Karpas-422 (cell line): ENCODE measurements around the gene DLGAP4. TPM values are rescaled to one million over a fixed set of nuclear protein-coding genes. Genes with fewer than 3 reads are reported as not detected.

Source experiments
- DNase-seq: peaks from one replicate; pipeline ENCODE4 v3.0.0-alpha.2; 2015
- H2AFZ ChIP-seq: fragments of 200-600 bp; sonication (generic); 2 replicates; pipeline ENCODE4 v1.6.1; 2014; ENCODE audit warnings: antibody characterized with exemption, low read length, mixed read lengths
- H3K27ac ChIP-seq: fragments of 200-600 bp; sonication (generic); 2 replicates; pipeline ENCODE4 v1.5.1; 2014; ENCODE audit warnings: mild to moderate bottlenecking, low read length, moderate library complexity
- H3K27me3 ChIP-seq: fragments of 200-600 bp; sonication (generic); 2 replicates; pipeline ENCODE4 v1.6.1; 2014; ENCODE audit warnings: low read length, mixed read lengths
- H3K36me3 ChIP-seq: fragments of 200-600 bp; sonication (generic); 2 replicates; pipeline ENCODE4 v1.6.1; 2014; ENCODE audit warnings: low read length, mixed read lengths; ENCODE audit not compliant: insufficient read depth
- H3K4me1 ChIP-seq: fragments of 200-600 bp; sonication (generic); 2 replicates; pipeline ENCODE4 v1.6.1; 2014; ENCODE audit warnings: mild to moderate bottlenecking, low read length, mixed read lengths
- H3K4me2 ChIP-seq: fragments of 200-600 bp; sonication (generic); 2 replicates; pipeline ENCODE4 v1.6.1; 2014; ENCODE audit warnings: low read length, low read depth, mild to moderate bottlenecking; ENCODE audit not compliant: poor library complexity, severe bottlenecking
- H3K4me3 ChIP-seq: fragments of 200-600 bp; sonication (generic); 2 replicates; pipeline ENCODE4 v1.5.1; 2014; ENCODE audit warnings: mild to moderate bottlenecking, antibody characterized with exemption, low read length, mixed read lengths
- H3K79me2 ChIP-seq: fragments of 200-600 bp; sonication (generic); 2 replicates; pipeline ENCODE4 v1.6.1; 2014; ENCODE audit warnings: mild to moderate bottlenecking, low read length, mixed read lengths
- H3K9ac ChIP-seq: fragments of 200-600 bp; sonication (generic); 2 replicates; pipeline ENCODE4 v1.6.0; 2014; ENCODE audit warnings: low read length
- H3K9me2 ChIP-seq: fragments of 200-600 bp; sonication (generic), shearing (Covaris generic); replicated peaks from 2 replicates; pipeline ENCODE4 v1.6.0; 2014; ENCODE audit warnings: mild to moderate bottlenecking, low read length, moderate library complexity; ENCODE audit not compliant: insufficient read depth
- H3K9me3 ChIP-seq: fragments of 300-700, 200-600 bp; sonication (generic); 2 replicates; pipeline ENCODE4 v1.6.1; 2014; ENCODE audit warnings: low read length, mixed read lengths
- H4K20me1 ChIP-seq: fragments of 200-600 bp; sonication (generic); 2 replicates; pipeline ENCODE4 v1.6.1; 2014; ENCODE audit warnings: mild to moderate bottlenecking, antibody characterized with exemption, low read length, low read depth; ENCODE audit not compliant: insufficient read depth
- total RNA-seq: library from RNA; depleted of rRNA; stranded (reverse); fragments of >200 nt; shearing (Covaris generic); gene quantifications from 2 replicates; pipeline ENCODE4 v1.2.3, GENCODE V29; 2014; ENCODE audit warnings: low replicate concordance; rRNA removed

Gene DLGAP4
- 7.5 and 7.6 TPM in 2 replicates for total RNA-seq

- Histone ChIP-seq H3K79me2 (no peaks in the 10 kb centered on the region), H3K4me3 (no peak within 1 kb of the TSS), H2AFZ (no peak within 1 kb of the TSS), H3K9ac (no peak within 1 kb of the TSS), H3K9me3 (no peaks in the 10 kb centered on the region), H4K20me1 (no peaks in the 10 kb centered on the region), H3K4me2 (no peak within 1 kb of the TSS), H3K9me2 (no peaks in the 10 kb centered on the region), H3K4me1 (no peaks in the 10 kb centered on the region), H3K27me3 (no peaks in the 10 kb centered on the region), H3K27ac (no peak within 1 kb of the TSS), H3K36me3 (no peaks in the 10 kb centered on the region)
- no peak for DNase-seq
Observed at GRCh38 chr20:36305602-36306551, at the start of gene DLGAP4. TSS of gene DLGAP4 (plus strand) at chr20:36306339. CDS start at chr20:36431718, 125,379 bp downstream.

GRCh38 chr20:36259177-36260061, 46.7 kb upstream of the DLGAP4 start:
- no peak for DNase-seq
- Histone ChIP-seq H3K4me2 (no peak overlapping the region), H3K27me3 (no peaks in the 10 kb centered on the region), H3K9me2 (no peaks in the 10 kb centered on the region), H3K27ac (no peak overlapping the region), H4K20me1 (0 out of 2 replicates have a peak, but pooled peaks cover 5% of the 10 kb centered on the region), H3K79me2 (no peaks in the 10 kb centered on the region), H2AFZ (no peak overlapping the region), H3K9ac (no peak overlapping the region), H3K9me3 (no peaks in the 10 kb centered on the region), H3K36me3 (peaks cover 4% of the 10 kb centered on the region; the same call in 1 of the 2 replicates), H3K4me1 (no peaks in the 10 kb centered on the region), H3K4me3 (no peak overlapping the region)

- no peaks in the 10 kb centered on the region for H3K9me2 ChIP-seq
- no peak for DNase-seq
- H2AFZ ChIP-seq: no peak overlapping the region
- no peaks in the 10 kb centered on the region for H4K20me1 ChIP-seq
- H3K4me3 ChIP-seq: no peak overlapping the region
- H3K4me2 ChIP-seq: no peak overlapping the region
- no peak overlapping the region for H3K9ac ChIP-seq
- no peaks in the 10 kb centered on the region for H3K4me1 ChIP-seq
- H3K27me3 ChIP-seq: no peaks in the 10 kb centered on the region
- no peaks in the 10 kb centered on the region for H3K79me2 ChIP-seq
- H3K27ac ChIP-seq: no peak overlapping the region
- H3K36me3 ChIP-seq: peaks cover 4% of the 10 kb centered on the region; the same call in 1 of the 2 replicates
- H3K9me3 ChIP-seq: no peaks in the 10 kb centered on the region
Observed at GRCh38 chr20:36260316-36260715, 45.8 kb upstream of the DLGAP4 start.

- H3K9me3 ChIP-seq: no peaks in the 10 kb centered on the region
- H3K27ac ChIP-seq: no peak overlapping the region
- DNase-seq: no peak
- H3K4me3 ChIP-seq: no peak overlapping the region
- H4K20me1 ChIP-seq: no peaks in the 10 kb centered on the region
- no peaks in the 10 kb centered on the region for H3K4me1 ChIP-seq
- no peak overlapping the region for H2AFZ ChIP-seq
- no peaks in the 10 kb centered on the region for H3K79me2 ChIP-seq
- no peak overlapping the region for H3K4me2 ChIP-seq
- H3K36me3 ChIP-seq: no peaks in the 10 kb centered on the region
- no peaks in the 10 kb centered on the region for H3K27me3 ChIP-seq
- no peaks in the 10 kb centered on the region for H3K9me2 ChIP-seq
- H3K9ac ChIP-seq: no peak overlapping the region
Observed at GRCh38 chr20:36261389-36262105, 44.6 kb upstream of the DLGAP4 start.

GRCh38 chr20:36262440-36262839, 43.7 kb upstream of the DLGAP4 start:
- no peak for DNase-seq
- no peak overlapping the region for H3K9ac ChIP-seq
- H2AFZ ChIP-seq: no peak overlapping the region
- H3K9me3 ChIP-seq: no peaks in the 10 kb centered on the region
- no peak overlapping the region for H3K4me2 ChIP-seq
- no peaks in the 10 kb centered on the region for H3K4me1 ChIP-seq
- H4K20me1 ChIP-seq: no peaks in the 10 kb centered on the region
- no peaks in the 10 kb centered on the region for H3K36me3 ChIP-seq
- H3K27ac ChIP-seq: no peak overlapping the region
- no peaks in the 10 kb centered on the region for H3K27me3 ChIP-seq
- H3K9me2 ChIP-seq: no peaks in the 10 kb centered on the region
- no peaks in the 10 kb centered on the region for H3K79me2 ChIP-seq
- H3K4me3 ChIP-seq: no peak overlapping the region

- H3K9ac ChIP-seq: no peak overlapping the region
- H3K27ac ChIP-seq: no peak overlapping the region
- H4K20me1 ChIP-seq: no peaks in the 10 kb centered on the region
Observed at GRCh38 chr20:36264426-36265246, 41.5 kb upstream of the DLGAP4 start.

GRCh38 chr20:36266189-36266588, 40.0 kb upstream of the DLGAP4 start:
- Histone ChIP-seq H3K36me3 (no peaks in the 10 kb centered on the region), H3K4me2 (no peak overlapping the region), H3K27ac (no peak overlapping the region), H3K4me1 (no peaks in the 10 kb centered on the region), H3K9me3 (no peaks in the 10 kb centered on the region), H3K27me3 (no peaks in the 10 kb centered on the region), H3K9me2 (no peaks in the 10 kb centered on the region), H4K20me1 (no peaks in the 10 kb centered on the region), H3K79me2 (no peaks in the 10 kb centered on the region), H2AFZ (no peak overlapping the region), H3K9ac (no peak overlapping the region), H3K4me3 (no peak overlapping the region)
- DNase-seq: no peak

More at GRCh38 chr20:36264426-36265246, 41.5 kb upstream of the DLGAP4 start:
- H3K36me3 ChIP-seq: no peaks in the 10 kb centered on the region
- H3K4me1 ChIP-seq: no peaks in the 10 kb centered on the region
- H3K9me3 ChIP-seq: no peaks in the 10 kb centered on the region
- H3K4me2 ChIP-seq: no peak overlapping the region
- DNase-seq: no peak
- H3K79me2 ChIP-seq: no peaks in the 10 kb centered on the region
- H2AFZ ChIP-seq: no peak overlapping the region
- H3K4me3 ChIP-seq: no peak overlapping the region
- H3K27me3 ChIP-seq: no peaks in the 10 kb centered on the region
- no peaks in the 10 kb centered on the region for H3K9me2 ChIP-seq
